GM21526 (cell line): ENCODE data around the gene MYO1D.

Source experiments
- ATAC-seq: cut with Tn5 transposase; IDR thresholded peaks from one replicate; pipeline ENCODE4 v1.9.1; 2021; ENCODE audit warnings: moderate library complexity; ENCODE audit not compliant: unreplicated experiment, low FRiP score

Gene MYO1D

DNA sequence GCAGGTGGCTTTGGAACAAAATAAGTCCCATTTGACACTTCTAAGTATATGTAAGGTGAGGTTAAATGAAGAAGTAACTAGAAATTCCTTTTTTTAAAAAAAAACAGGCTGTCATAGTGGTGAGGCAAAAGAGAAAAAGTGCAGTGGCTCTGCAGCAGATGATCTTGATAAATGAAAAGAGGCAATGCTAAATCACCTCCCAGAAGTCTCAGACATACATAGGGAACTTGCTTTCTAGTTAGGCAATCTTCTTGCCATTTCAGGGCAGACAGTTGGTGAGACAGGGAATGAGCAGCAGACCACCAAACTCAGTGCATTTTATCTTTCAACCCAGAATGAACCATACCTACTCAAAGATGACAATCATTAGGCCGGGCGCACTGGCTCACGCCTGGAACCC is 90.8 kb downstream of the MYO1D start:
- ATAC-seq = no peak

DNA sequence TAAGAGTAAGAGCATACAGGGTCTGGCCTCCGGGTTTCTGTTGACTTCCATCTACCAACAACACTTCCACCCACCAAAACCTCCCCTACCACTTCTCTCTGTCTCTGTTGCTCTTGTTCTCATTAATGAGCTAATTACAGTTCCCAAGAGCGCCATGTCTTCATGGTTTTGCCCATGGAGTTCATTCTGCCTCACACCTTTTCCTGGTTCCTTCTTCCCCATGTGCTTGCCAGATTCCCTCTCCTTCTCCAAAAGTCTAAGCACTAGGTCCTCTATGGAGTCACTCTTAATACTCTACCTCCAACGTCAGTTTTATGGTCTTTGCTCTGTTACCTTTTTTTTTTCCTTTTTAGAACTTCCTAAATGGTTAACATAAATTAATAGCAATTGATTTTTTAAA is 92.8 kb downstream of the MYO1D start:
- ATAC-seq = no peak

- ATAC-seq = no peak
Measured at GRCh38 chr17:32783602-32784001, 93.3 kb downstream of the MYO1D start.

GRCh38 chr17:32780721-32781120 is 96.2 kb downstream of the MYO1D start:
- no peak for ATAC-seq

DNA sequence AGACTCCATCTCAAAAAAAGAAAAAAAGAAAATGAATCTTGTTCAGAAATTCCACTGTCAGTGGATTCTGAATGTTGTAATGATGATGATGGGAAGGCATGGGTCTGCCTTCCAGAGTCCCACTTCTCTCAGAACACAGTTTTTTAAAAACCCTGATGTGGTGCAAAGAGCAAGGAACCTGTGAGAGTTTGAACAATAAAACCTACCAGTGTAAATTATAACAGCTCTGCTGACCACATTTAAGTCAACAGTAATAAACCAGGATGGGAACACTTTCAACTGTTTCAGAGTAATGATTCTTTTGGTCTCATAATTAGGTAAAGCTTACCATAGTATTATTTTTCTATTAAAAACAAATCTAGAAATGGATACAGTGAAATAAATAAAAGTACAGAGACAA is 99.0 kb downstream of the MYO1D start:
- ATAC-seq = no peak

- ATAC-seq = no peak
Measured at GRCh38 chr17:32777436-32777835, 99.5 kb downstream of the MYO1D start.

GRCh38 chr17:32774695-32775084 is 102.2 kb downstream of the MYO1D start:
- ATAC-seq = no peak

DNA sequence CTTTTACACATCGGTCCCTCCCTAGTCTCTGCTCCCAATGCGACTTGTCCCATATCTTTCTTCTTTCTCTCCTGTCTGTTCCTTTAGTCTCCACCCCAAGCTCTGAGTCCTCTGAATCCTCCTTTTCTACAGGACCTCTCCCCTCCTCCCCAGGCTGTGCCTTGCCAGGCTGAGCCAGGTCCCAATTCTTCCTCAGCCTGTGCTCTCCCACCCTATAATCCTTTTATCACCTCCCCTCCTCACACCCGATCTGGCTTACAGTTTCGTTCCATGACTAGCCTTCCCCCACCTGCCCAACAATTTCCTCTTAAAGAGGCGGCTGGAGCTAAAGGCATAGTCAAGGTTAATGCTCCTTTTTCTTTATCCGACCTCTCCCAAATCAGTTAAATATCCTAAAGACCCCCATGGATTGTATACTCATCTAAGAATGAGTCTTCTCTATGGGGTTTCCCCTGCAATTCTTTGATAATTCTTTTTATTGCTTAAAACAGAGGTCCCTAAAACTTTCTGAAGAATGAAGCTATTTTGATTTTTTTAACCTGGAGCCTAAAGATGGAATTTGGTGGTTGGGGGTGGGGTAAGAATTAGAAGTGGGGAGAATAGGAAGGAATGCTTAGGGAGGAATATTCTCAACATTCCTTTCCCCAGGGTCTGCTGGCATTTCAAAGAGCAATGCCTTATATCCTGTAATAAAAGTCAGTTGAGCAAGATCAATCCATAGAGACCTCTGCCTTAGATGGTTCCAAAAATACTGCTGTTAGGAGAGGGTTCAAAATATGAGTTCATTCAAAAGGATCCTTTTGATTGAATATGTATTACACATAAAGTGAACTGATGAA is 102.8 kb downstream of the MYO1D start:
- ATAC-seq = no peak

DNA sequence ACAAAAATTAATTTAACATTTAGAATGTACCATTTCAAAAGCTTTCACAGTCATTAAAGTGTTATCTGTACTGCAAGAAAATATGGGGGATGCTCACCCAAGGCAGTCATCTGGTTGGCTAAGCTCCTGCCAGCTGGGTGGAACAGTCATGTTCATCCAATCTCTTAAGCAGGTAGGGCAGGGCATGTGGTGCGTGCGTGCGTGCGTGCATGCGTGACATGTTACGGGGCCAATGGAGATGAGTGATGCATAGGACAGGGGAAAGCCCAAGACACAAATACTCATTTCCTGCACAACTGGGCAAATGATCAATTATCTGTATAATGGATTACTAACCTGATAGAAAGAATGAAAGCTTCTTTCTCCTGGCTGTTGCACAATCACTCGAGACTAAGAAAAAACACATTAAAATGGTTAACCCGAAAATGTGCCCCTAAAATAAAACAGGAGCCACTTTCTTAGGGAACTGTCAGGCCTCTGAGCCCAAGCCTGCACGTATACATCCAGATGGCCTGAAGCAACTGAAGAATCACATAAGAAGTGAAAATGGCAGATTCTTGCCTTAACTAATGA is 104.4 kb downstream of the MYO1D start:
- no peak for ATAC-seq

DNA sequence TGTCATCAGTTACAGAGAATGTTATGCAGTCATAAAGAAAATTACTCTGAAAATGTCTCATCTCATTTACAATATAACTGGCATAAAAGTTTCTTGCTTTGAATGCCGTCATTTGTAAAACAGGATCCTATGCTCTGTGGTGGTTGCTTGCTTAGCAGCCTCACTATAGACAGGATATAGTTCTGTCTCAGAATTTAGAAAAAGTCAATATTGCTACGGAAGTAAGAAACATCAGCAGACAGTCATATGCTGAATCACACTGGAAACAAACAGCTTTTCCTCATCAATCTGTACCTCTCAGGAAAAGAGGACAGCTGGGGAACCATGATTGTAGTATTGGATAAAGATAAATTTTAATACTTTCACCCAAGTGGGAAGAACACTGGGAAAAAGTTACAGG is 105.5 kb downstream of the MYO1D start:
- ATAC-seq = no peak

GRCh38 chr17:32769846-32770245 is 107.1 kb downstream of the MYO1D start:
- ATAC-seq = no peak

DNA sequence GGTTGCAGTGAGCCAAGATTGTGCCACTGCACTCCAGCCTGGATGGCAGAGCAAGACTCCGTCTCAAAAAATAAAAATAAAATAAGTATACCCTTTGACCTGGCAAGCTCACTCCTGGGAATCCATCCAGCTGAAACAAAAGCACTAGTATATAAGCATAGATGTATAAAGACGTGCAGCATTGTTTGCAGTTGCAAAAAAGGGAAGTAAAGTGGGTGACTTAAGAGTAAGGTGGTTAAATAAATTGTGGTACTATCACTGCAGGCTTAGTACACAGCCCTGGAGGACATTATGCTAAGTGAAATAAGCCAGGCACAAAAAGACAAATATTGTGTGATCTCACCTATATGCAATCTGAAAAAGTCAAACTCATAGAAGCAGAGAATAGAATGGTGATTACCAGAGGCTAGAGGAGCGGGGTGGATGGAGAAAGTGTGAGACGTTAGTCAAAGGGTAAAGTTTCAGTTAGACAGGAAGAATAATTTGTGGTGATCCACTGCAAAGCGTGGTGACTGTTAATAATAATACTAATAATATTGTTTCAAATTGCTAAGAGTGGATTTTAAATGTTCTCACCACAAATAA is 113.0 kb downstream of the MYO1D start:
- ATAC-seq = no peak

DNA sequence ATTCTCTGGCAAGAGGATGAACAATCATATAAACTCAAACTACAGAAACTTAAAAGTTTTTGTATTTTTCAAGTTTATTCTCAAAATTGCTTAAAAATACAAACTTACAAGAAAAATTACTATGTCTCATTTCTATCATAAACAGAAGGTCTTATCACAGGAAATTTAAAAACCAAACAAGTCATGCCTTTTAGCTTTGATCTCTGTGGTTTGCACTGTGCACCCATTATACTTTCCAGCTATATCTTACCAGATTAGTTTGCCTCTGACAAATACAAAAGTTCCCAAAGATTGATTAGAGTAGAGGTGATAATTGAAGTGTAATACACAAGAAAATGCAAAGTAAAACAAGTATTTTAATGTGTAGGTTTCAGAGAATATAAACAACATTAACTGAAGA is 117.4 kb downstream of the MYO1D start:
- ATAC-seq = no peak

- ATAC-seq = no peak
Measured at GRCh38 chr17:32757963-32758362, 119.0 kb downstream of the MYO1D start.

DNA sequence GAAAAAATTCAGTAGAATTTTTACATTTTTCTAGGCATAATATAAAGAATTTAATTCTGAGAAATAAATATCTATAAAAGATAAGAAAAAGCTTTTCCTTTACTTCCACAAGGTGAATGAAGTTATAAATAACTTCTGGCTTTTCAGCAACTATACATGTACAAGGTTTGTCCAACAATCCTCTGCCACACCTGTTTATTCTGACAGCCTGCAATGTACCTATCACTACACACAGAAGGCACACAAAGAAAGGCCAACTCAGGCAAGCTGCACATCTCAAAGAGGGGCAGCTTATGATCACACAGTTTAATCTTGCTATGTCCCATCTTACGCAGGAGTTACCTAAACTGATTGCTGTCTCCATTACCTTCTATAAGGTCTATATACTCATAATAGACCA is 120.2 kb downstream of the MYO1D start:
- no peak for ATAC-seq

GRCh38 chr17:32755045-32755805 is 121.7 kb downstream of the MYO1D start:
- ATAC-seq = no peak

- no peak for ATAC-seq
Measured at GRCh38 chr17:32752934-32753333, 124.0 kb downstream of the MYO1D start.

DNA sequence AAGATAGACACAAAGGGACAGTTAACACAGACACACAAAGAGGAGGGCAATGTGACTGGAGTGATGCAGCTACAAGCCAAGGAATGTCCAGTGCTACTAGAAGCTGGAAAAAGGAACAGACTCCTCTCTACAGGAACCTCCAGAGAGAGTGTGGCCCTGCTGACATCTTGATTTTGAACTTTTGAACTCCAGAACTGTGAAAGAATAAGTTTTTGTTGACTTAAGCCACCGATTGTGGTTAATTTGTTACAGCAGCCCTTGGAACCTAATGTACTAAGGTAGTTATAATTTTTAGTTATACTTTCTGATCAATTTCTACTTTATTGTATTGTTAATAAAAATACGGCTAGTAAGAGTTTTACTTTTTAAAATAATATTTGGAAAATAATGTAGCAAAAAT is 129.1 kb downstream of the MYO1D start:
- no peak for ATAC-seq

DNA sequence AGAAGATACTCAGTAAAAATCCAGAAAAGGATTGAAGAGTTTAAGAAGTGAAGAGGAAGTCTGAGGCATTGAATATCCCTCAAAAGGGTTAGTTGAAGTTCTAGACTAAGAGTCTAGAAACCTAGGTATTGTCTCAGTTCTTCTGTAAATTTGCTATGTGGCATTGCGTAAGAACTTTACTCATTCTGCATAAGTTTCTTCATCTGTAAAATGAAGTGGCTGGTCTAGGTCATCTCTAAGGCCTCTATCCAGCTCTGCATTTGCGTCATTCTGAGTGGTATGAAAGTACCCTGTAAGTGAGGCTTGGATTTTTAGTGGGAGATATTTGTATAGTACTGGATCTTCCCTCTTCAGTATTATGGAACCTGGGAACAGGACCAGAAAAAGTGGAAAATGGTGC is 130.2 kb downstream of the MYO1D start:
- ATAC-seq = no peak

GRCh38 chr17:32746280-32746679 is 130.6 kb downstream of the MYO1D start:
- no peak for ATAC-seq
